Nasal cavity respiratory epithelium epithelial cell of viscerocranial mucosa (primary cell): Measurements from ENCODE around the gene SH3GL2. TPM values are rescaled to one million over a fixed set of nuclear protein-coding genes. Genes with fewer than 3 reads are reported as not detected.

Source experiments
- total RNA-seq: library from RNA; depleted of rRNA; stranded (reverse); fragments of >200 nt; gene quantifications from 2 replicates; pipeline ENCODE4 v1.2.3, GENCODE V29; 2014

Gene SH3GL2
- under 0.01 TPM in 2 replicates for total RNA-seq

DNA sequence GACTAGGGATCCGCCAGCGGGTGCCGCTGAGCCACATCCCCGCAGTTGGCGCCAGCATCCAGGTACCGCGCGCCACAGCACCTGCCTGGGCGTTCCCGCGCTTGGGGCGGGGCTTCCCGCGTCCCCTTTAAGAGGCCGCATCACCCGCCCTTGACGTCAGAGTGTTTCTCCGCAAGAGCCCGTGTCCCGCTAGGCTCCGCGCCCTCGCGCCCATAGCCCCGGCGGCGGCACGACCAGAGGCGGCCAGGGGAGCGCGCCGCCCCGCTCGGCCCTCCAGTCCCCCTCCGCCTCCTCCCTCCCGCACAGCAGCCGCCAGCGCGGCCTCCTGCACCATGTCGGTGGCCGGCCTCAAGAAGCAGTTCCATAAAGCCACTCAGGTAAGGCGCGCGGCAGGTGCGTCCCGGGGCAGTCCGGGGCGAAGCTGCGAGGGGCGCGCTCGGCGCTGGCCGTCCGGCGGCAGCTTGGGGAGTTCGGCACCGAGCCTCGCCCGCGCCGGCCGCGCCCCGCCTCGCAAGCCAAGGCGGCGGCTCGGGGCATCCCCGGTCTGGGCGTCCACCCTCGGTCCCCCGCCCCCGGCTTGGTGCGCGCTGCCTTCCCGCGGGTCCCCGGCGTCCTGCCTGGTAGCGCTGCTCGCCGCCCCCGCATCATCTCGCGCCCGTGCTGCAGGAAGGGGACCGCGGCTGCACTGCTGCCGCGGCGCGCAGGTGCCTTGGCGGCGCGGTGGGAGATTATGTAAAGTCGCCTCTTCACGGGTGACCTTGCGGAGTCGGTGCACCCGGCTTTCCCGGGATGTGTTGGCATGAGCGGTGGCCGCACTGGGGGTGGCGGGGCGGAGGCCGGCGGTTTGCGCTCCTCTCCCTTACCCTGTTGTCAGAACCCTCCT lies at the start of gene SH3GL2:
SH3GL2 (plus strand) TSS at position 156 of the 883 bp plus-strand sequence.

